GM23248 (cell line): ENCODE results near the gene HSCB. TPM values are rescaled to one million over a fixed set of nuclear protein-coding genes. Genes with fewer than 3 reads are reported as not detected.
A peak's percentile ranks its signal among the peaks of the same experiment; 100 is the strongest.

ENCODE experiments used
- DNase-seq: peaks from one replicate; pipeline ENCODE4 v3.0.0-alpha.2; 2015
- H2AFZ ChIP-seq: fragments of 200-600 bp; sonication (generic); 2 replicates; pipeline ENCODE4 v1.6.1; 2016; ENCODE audit warnings: antibody characterized with exemption
- H3F3A ChIP-seq: fragments of 200-600 bp; sonication (generic); 2 replicates; pipeline ENCODE4 v1.6.1; 2016; ENCODE audit warnings: mild to moderate bottlenecking, antibody characterized with exemption, mixed run types; ENCODE audit not compliant: insufficient read depth
- H3K27ac ChIP-seq: fragments of 200-600 bp; sonication (generic); 2 replicates; pipeline ENCODE4 v1.5.1; 2016; ENCODE audit warnings: mild to moderate bottlenecking
- H3K27me3 ChIP-seq: fragments of 200-600 bp; sonication (generic); replicated peaks from 2 replicates; pipeline ENCODE4 v1.6.1; 2016; ENCODE audit warnings: mild to moderate bottlenecking; ENCODE audit not compliant: insufficient read depth
- H3K36me3 ChIP-seq: fragments of 200-600 bp; sonication (generic); 2 replicates; pipeline ENCODE4 v1.6.1; 2016; ENCODE audit warnings: low read depth, mild to moderate bottlenecking
- H3K4me1 ChIP-seq: fragments of 200-600 bp; sonication (generic); 2 replicates; pipeline ENCODE4 v1.6.1; 2016; ENCODE audit warnings: mild to moderate bottlenecking; ENCODE audit not compliant: insufficient read depth
- H3K4me2 ChIP-seq: fragments of 200-600 bp; sonication (generic); one replicate; pipeline ENCODE4 v1.6.1; 2016; ENCODE audit warnings: mild to moderate bottlenecking; ENCODE audit not compliant: unreplicated experiment
- H3K4me3 ChIP-seq: fragments of 200-600 bp; sonication (generic); 2 replicates; pipeline ENCODE4 v1.5.1; 2016; ENCODE audit warnings: mild to moderate bottlenecking
- H3K79me2 ChIP-seq: fragments of 200-600 bp; sonication (generic); 2 replicates; pipeline ENCODE4 v1.6.1; 2016; ENCODE audit warnings: mild to moderate bottlenecking; ENCODE audit not compliant: insufficient read depth
- H3K9ac ChIP-seq: fragments of 200-600 bp; sonication (generic); 2 replicates; pipeline ENCODE4 v1.6.1; 2016; ENCODE audit warnings: mild to moderate bottlenecking
- H3K9me2 ChIP-seq: fragments of 200-600 bp; sonication (generic); 2 replicates; pipeline ENCODE4 v1.6.1; 2016; ENCODE audit warnings: mixed run types, mild to moderate bottlenecking, moderate library complexity; ENCODE audit not compliant: insufficient read depth
- H3K9me3 ChIP-seq: fragments of 200-600 bp; sonication (generic); one replicate; pipeline ENCODE4 v1.6.1; 2017; ENCODE audit warnings: low read depth
- H4K20me1 ChIP-seq: fragments of 200-600 bp; sonication (generic); 2 replicates; pipeline ENCODE4 v1.6.0; 2016; ENCODE audit not compliant: insufficient read depth
- EZH2 ChIP-seq: fragments of 200-600 bp; sonication (generic); IDR thresholded peaks from 2 replicates; pipeline ENCODE4 v1.6.1; 2018; ENCODE audit warnings: antibody characterized with exemption, mild to moderate bottlenecking; ENCODE audit not compliant: insufficient read depth, poor library complexity, severe bottlenecking
- EZH2phosphoT487 ChIP-seq: fragments of 200-600 bp; sonication (generic); IDR thresholded peaks from 2 replicates; pipeline ENCODE4 v1.6.1; 2018; ENCODE audit warnings: antibody characterized with exemption, moderate library complexity, mild to moderate bottlenecking, low read depth; ENCODE audit not compliant: insufficient read depth
- WGBS, 2 experiments: methylation state at CpG; one replicate each; pipeline ENCODE4 v1.1.6; 2015 to 2017; ENCODE audit warnings: low lambda C conversion rate in 2 of 2, low coverage in 1 of 2; ENCODE audit errors: missing lambda C conversion rate in 2 of 2; 5-methylcytosine and 5-hydroxymethylcytosine counted together
- in situ Hi-C: fragments of 300-500 bp; cut with MboI; formaldehyde crosslinking; loops from 2 replicates; pipeline ENCODE4 v1.15.0; 2020
- polyA plus RNA-seq: library from polyadenylated mRNA; unstranded; fragments of >200 nt; fragmentation: Nextera tagmentation; extraction: Ambion mirVana; gene quantifications from 2 replicates; pipeline ENCODE4 v1.2.1, GENCODE V29; 2016
- total RNA-seq: library from RNA; depleted of rRNA; stranded (reverse); fragments of >200 nt; shearing (Covaris generic); gene quantifications from 2 replicates; pipeline ENCODE4 v1.2.3, GENCODE V29; 2014

HSCB gene
- total and polyA plus RNA-seq, 2 experiments from 2014 or later, result 12.0 to 25.9 TPM

- Histone ChIP-seq H3K9me3 (no peaks in the 10 kb centered on the region), H3K27ac (peak overlapping the region; percentile 35), H2AFZ (no peak overlapping the region), H3K27me3 (no peaks in the 10 kb centered on the region), H3K4me3 (peak overlapping the region; percentile 20; the same call in 1 of the 2 replicates), H3K9me2 (no peaks in the 10 kb centered on the region), H4K20me1 (peaks cover 10% of the 10 kb centered on the region; the same call in 1 of the 2 replicates), H3K4me1 (peaks cover 21% of the 10 kb centered on the region), H3F3A (peaks cover 82% of the 10 kb centered on the region), H3K79me2 (peaks cover 64% of the 10 kb centered on the region), H3K4me2 (peak overlapping the region; percentile 88), H3K9ac (peak overlapping the region; percentile 100; the same call in 1 of the 2 replicates), H3K36me3 (peaks cover 53% of the 10 kb centered on the region)
- TF ChIP-seq EZH2phosphoT487, result no peak
- no peak for TF ChIP-seq EZH2
- 95% methylated on average over 5 of the region's 5 CpGs for WGBS, 2 experiments
- DNase-seq, result no peak
- in situ Hi-C loops, result no loop called here
Observed at GRCh38 chr22:28795932-28796856, 54.4 kb downstream of the HSCB start.

- H3K79me2 ChIP-seq, result peaks cover 85% of the 10 kb centered on the region
- H4K20me1 ChIP-seq, result peaks cover 10% of the 10 kb centered on the region; the same call in 1 of the 2 replicates
- no peaks in the 10 kb centered on the region for H3K9me2 ChIP-seq
- H3K36me3 ChIP-seq, result peaks cover 49% of the 10 kb centered on the region
- no peaks in the 10 kb centered on the region for H3K27me3 ChIP-seq
- TF ChIP-seq EZH2phosphoT487 (no peak), EZH2 (no peak)
- H3K4me3 ChIP-seq, result peak overlapping the region; percentile 98
- H3K27ac ChIP-seq, result peak overlapping the region; percentile 100
- in situ Hi-C loops, result no loop called here
- H3K4me2 ChIP-seq, result peak overlapping the region; percentile 88
- H2AFZ ChIP-seq, result no peak overlapping the region
- WGBS, 2 experiments, result 3% methylated on average over 7 of the region's 7 CpGs
- H3F3A ChIP-seq, result peaks cover 55% of the 10 kb centered on the region
- H3K9me3 ChIP-seq, result no peaks in the 10 kb centered on the region
- peaks cover 30% of the 10 kb centered on the region for H3K4me1 ChIP-seq
- DNase-seq, result peak; percentile 97
- peak overlapping the region; percentile 100 for H3K9ac ChIP-seq
Observed at GRCh38 chr22:28798810-28799605, 57.2 kb downstream of the HSCB start.

- H3K4me3 ChIP-seq, result peak overlapping the region; percentile 98
- H3K4me1 ChIP-seq, result peaks cover 30% of the 10 kb centered on the region
- peaks cover 48% of the 10 kb centered on the region for H3F3A ChIP-seq
- H3K4me2 ChIP-seq, result peak overlapping the region; percentile 88
- H3K79me2 ChIP-seq, result peaks cover 82% of the 10 kb centered on the region
- in situ Hi-C loops, result no loop called here
- WGBS, 2 experiments, result 1 to 2% methylated on average over 18 to 23 of the region's 31 CpGs
- H3K9me3 ChIP-seq, result no peaks in the 10 kb centered on the region
- DNase-seq, result peak; percentile 83
- peak overlapping the region; percentile 100 for H3K27ac ChIP-seq
- H2AFZ ChIP-seq, result no peak overlapping the region
- no peaks in the 10 kb centered on the region for H3K9me2 ChIP-seq
- TF ChIP-seq EZH2 (no peak), EZH2phosphoT487 (no peak)
- H3K36me3 ChIP-seq, result peaks cover 41% of the 10 kb centered on the region
- H3K27me3 ChIP-seq, result no peaks in the 10 kb centered on the region
- peak overlapping the region; percentile 100 for H3K9ac ChIP-seq
- H4K20me1 ChIP-seq, result peaks cover 10% of the 10 kb centered on the region; the same call in 1 of the 2 replicates
Observed at GRCh38 chr22:28799606-28800307, 57.9 kb downstream of the HSCB start.
